ENCODE measurements around the gene TNNT2.

Gene TNNT2

DNA sequence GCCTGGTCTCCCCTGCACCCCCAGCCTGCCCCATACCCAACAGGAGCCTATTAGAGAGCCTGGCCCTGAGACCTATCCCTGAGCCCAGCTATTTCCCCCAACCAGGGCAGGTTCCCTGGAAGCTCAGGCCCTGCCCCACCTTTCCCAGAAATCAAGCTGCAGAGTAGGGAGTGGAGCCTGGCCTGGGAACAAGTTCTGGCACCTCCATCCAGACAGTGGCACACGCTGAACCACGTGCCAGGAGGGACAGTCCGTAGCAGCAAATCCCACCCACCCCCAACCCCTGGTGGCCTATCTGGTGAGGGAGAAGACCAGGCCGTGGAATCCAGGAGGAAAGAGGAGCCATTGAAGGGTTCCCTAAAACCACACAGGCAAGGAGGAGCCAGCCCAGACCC lies 22.6 kb downstream of the TNNT2 start:
- FAIRE-seq, result no peak

DNA sequence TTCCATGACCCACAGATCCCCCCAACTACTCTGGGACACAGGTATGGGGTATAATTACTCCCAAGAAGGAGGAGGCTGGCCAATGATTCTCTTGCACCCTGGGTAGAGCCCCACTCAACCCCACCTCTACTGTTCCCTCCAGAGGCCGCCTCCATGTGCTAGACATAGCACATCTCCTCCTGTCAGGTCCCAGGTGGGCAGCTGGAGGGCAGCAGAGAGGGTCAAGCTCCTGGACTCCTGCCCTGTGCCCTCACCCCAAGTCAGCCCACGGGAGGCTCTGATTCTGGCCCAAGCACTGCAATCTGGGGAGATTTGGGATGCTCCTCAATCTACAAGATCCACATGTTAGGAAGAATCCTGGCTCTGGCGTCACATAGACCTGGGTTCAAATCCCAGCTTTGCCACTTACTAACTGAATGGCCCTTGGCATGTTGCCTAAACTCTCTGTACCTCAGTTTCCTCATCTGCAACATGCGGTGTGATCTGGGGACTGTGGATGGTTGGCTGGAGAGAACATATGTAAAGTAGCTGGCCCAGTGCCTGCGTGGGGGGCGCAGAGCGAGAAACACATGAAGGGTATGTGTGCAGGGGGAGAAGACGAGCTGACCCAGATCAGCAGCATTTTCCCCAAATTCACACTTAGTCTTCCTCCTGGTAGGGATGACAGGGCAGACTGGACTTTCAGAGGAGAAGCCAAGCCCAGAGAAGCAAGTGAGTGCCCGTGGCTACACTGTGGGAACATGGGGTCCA lies 23.2 kb downstream of the TNNT2 start:
- no peak for FAIRE-seq

- FAIRE-seq, result no peak
Measured at GRCh38 chr1:201353186-201353940, 24.1 kb downstream of the TNNT2 start.

GRCh38 chr1:201351617-201352016 lies 25.9 kb downstream of the TNNT2 start:
- no peak for FAIRE-seq

GRCh38 chr1:201350884-201351283 lies 26.6 kb downstream of the TNNT2 start:
- FAIRE-seq, result no peak

GRCh38 chr1:201350361-201350725 lies 27.1 kb downstream of the TNNT2 start:
- FAIRE-seq, result no peak

DNA sequence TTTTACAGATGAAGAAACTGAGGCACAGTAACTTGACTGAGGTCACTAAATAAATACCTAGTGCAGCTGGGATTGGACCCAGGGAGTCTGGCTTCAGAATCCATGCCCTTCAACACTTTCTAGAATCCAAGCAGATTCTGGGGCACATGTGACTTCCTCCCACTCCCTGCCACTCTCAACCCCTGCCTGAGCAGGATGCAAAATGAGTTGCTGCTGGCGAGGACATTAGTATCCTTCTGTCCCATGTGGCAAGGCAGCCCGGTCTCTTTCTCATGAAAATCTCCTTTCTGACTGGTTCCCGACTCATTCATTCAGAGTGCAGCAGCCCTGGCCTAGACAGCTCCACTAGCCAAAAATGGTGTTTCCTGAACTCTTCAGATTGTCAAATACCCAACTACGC lies 28.4 kb downstream of the TNNT2 start:
- no peak for FAIRE-seq

GRCh38 chr1:201348211-201348566 lies 29.3 kb downstream of the TNNT2 start:
- FAIRE-seq, result no peak

- no peak for FAIRE-seq
Measured at GRCh38 chr1:201347498-201348210, 29.8 kb downstream of the TNNT2 start.

DNA sequence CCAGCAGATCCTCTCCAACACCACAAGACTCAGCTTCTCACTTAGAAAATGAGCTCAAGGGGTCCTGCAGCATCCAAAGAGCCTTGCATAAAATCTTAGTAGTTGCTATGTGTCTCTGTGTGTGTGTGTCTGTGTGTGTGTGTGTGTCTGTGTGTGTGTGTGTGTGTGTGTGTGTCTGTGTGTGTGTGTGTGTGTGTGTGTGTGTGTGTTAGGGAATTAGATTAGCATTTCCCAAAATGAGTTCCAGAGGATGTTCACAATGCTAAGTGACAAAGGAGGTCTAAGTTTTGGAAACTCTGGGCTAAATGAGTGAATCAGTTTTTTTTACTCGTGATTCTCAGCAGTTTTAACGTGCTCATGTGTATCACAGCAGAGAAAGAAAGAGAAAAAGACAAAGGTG lies 30.5 kb downstream of the TNNT2 start:
- no peak for FAIRE-seq

- FAIRE-seq, result peak; percentile 62
Measured at GRCh38 chr1:201346337-201346939, 31.0 kb downstream of the TNNT2 start.

- FAIRE-seq, result no peak
Measured at GRCh38 chr1:201345081-201345355, 32.5 kb downstream of the TNNT2 start.

GRCh38 chr1:201344206-201345080 lies 33.0 kb downstream of the TNNT2 start:
- no peak for FAIRE-seq

DNA sequence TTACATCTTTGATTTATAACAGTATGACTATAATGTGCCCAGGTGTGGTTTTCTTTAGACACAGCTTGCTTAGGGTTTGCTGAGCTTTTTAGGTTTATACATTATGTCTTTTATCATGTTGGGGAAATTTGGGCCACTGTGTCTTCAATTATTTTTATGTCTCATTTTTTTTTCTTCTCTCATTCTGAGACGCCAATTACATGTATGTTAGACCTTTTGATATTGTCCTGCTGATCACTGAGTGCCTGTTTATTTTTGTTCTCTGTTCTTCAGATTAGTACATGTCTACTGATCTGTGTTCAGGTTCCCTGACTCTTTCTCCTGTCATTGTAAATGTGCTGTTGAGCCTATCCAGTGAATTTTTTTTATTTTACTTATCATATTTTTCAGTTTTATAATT lies 36.1 kb downstream of the TNNT2 start:
- FAIRE-seq, result no peak

DNA sequence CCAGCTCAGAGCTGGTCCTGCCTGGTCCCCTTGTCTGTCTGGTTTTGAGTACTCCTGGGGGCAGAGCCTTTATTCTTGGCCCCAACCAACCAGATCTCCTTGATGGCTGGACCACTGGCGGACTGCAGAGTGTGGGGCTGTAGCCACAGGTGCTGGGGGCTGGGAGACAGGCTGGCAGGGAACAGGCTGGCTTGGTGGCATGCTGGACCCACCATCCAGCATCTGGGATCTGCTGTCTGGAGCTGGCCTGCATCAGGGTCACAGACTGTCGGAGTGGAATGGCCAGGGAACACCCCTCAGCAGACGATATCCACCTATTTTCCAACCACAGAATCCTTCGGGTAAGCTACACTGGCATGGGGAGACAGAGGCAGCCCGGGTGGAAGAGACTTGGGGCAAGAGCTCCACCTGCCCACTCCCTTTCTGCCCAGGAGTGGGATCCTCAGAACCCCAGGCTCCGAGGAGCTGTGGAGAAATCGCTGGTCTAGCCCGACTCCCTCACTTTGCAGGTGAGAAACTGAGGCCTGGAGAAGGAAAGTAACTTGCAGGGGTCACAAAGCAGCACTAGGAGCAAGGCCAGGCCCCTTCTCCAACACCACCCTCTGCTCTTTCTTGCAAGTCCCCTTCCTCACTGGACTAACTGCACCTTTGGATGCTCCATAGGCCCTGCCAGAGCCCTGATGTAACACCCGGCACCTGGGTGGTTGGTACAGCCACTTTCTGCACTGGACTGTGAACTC lies 40.6 kb downstream of the TNNT2 start:
- FAIRE-seq, result no peak

DNA sequence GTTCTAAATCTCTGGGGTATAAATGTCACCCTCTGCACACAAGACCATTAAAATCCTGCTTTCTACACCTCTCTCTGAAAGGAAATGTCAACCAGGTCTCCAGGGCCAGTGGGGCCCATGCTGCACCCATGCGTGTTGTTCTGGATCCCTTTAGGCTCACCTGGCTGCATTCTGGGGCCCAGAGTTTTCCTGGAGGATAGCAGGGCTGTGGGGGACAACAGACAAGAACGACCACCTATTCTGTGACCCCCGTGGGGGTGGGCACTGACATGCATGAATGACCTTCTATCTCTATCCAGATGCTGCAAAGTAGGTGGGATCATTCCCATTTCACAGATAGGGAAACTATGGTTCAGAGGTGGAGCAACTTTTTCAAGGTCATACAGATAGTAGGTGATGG lies 41.6 kb downstream of the TNNT2 start:
- no peak for FAIRE-seq

- no peak for FAIRE-seq
Measured at GRCh38 chr1:201335174-201335870, 42.2 kb downstream of the TNNT2 start.

DNA sequence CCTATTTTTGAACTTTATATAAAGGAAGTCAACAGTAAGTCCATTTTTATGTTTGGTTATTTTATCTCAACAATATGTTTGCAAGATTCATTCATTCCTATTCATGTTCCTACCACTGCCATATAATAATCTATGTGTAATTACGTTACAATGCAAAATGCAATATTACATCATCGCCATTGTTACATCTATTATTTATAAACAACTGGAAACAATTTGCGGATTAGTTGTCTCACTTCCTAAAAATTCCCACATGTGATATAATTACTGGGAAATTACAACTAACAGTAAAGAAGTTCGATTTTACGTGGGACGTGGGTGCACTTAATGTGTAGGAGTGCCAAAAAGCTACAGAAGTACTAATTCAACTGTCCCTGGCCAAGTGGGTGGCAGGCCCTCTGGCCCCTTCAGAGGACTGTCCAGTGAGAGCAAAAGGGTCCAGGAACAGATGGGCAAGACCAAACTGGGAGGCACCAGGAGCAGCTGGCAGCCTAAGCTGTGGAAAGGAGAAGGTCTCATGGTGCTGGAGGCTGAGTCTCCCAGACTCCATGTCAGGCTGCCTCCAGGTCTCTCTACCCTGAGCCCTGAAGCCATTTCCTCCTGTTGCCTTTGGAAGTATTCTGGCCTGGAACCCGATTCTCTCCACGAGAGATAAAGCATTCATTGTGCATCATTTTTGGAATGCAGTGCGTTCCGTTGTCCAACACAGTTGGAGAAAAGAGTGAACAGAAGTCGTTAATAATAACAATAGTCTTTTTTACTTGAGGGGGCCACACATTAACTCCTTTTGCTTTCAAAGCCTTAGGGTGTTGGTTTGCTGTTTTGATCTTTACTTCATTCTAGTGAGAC lies 42.9 kb downstream of the TNNT2 start:
- FAIRE-seq, result no peak

DNA sequence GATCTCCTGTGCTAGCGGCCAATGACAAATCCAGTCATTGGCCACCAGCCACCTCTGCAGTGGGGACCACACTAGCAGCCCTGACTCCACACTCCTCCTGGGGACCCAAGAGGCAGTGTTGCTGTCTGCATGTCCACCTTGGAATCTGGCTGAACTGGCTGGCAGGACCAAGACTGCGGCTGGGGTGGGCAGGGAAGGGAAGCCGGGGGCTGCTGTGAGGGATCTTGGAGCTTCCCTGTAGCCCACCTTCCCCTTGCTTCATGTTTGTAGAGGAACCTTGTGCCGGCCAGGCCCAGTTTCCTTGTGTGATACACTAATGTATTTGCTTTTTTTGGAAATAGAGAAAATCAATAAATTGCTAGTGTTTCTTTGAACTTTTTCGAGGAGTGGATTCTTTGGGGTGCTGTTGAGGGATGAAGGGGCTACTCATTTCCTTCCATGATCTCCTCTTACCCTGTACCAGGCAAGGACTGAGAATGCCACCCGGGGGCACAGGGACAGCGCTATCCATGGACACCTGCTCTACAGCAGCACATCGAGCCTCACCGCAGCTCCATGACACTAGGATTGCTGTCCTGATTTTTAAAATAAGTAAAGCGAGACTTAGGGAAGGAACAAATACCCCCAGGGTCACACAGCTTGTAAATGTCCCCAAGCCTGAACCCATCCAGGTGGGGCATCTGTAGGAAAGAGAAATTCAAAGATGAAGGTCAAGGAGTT lies 44.7 kb downstream of the TNNT2 start:
- no peak for FAIRE-seq

GRCh38 chr1:201332021-201332420 lies 45.5 kb downstream of the TNNT2 start:
- no peak for FAIRE-seq
